A673 (cell line): ENCODE measurements around the gene ITPKB. TPM values are rescaled to one million over a fixed set of nuclear protein-coding genes. Genes with fewer than 3 reads are reported as not detected.

Experiments
- BruUV-seq: library from RNA; stranded (reverse); fragments of 400-500 nt; replicated peaks from 2 replicates; lab custom pipeline; 2021; lab: Mats Ljungman, UMichigan
- CTCF ChIA-PET: fragments of 300-600 bp; sonication (Branson Sonifier 250); formaldehyde crosslinking; loops from one replicate; lab custom pipeline; 2022; ENCODE audit warnings: antibody characterized with exemption; lab: Charles Lee
- POLR2A ChIA-PET: fragments of 300-600 bp; sonication (Branson Sonifier 250); formaldehyde crosslinking; loops from one replicate; lab custom pipeline; 2022; ENCODE audit warnings: antibody characterized with exemption; ENCODE audit not compliant: low non-redundant PET; lab: Charles Lee
- DNase-seq: peaks from one replicate; pipeline ENCODE4 v3.0.0-alpha.2; 2015; ENCODE audit warnings: low spot score
- H3K27ac ChIP-seq: fragments of 200-600 bp; sonication (generic); 2 replicates; pipeline ENCODE4 v1.5.1; 2016; ENCODE audit warnings: mixed run types, low read depth, mild to moderate bottlenecking, mixed read lengths, antibody characterized with exemption, low read length; ENCODE audit not compliant: poor library complexity, severe bottlenecking
- H3K27me3 ChIP-seq: fragments of 200-600 bp; sonication (generic); replicated peaks from 2 replicates; pipeline ENCODE4 v1.6.1; 2017; ENCODE audit warnings: mixed run types, low read depth, mild to moderate bottlenecking, mixed read lengths, antibody characterized with exemption, low read length; ENCODE audit not compliant: insufficient read depth, poor library complexity
- H3K36me3 ChIP-seq: fragments of 200-600 bp; sonication (generic); 2 replicates; pipeline ENCODE4 v1.6.1; 2016; ENCODE audit warnings: mixed run types, mild to moderate bottlenecking, mixed read lengths, antibody characterized with exemption, low read length; ENCODE audit not compliant: insufficient read depth, poor library complexity, severe bottlenecking
- H3K4me1 ChIP-seq: fragments of 200-600 bp; sonication (generic); 2 replicates; pipeline ENCODE4 v1.6.1; 2017; ENCODE audit warnings: mixed run types, mild to moderate bottlenecking, mixed read lengths, antibody characterized with exemption, low read length; ENCODE audit not compliant: insufficient read depth, poor library complexity, severe bottlenecking
- H3K4me3 ChIP-seq: fragments of 200-600 bp; sonication (generic); 2 replicates; pipeline ENCODE4 v1.5.1; 2016; ENCODE audit warnings: low read depth, mixed run types, mild to moderate bottlenecking, mixed read lengths, low read length; ENCODE audit not compliant: poor library complexity, severe bottlenecking
- H3K9me3 ChIP-seq: fragments of 200-600 bp; sonication (generic); 2 replicates; pipeline ENCODE4 v1.6.1; 2016; ENCODE audit warnings: mixed run types, low read depth, mild to moderate bottlenecking, mixed read lengths, antibody characterized with exemption, low read length; ENCODE audit not compliant: poor library complexity, severe bottlenecking
- CTCF ChIP-seq: fragments of 300-800, 200-600 bp; sonication (generic); conservative IDR thresholded peaks from 2 replicates; pipeline ENCODE4 v1.5.1; 2017; ENCODE audit warnings: low read depth, mild to moderate bottlenecking, antibody characterized with exemption, low read length, moderate library complexity, mixed read lengths
- EZH2 ChIP-seq: fragments of 200-600 bp; sonication (generic); IDR thresholded peaks from 2 replicates; pipeline ENCODE4 v1.6.1; 2017; ENCODE audit warnings: borderline replicate concordance, low read depth, mild to moderate bottlenecking, mixed read lengths, antibody characterized with exemption, low read length; ENCODE audit not compliant: poor library complexity, severe bottlenecking
- intact Hi-C: fragments of 100-400 bp; cut with micrococcal nuclease; formaldehyde crosslinking; loops from one replicate; pipeline ENCODE4 v1.10.0; 2022; ENCODE audit not compliant: unreplicated experiment
- total RNA-seq: library from RNA; stranded (reverse); gene quantifications from 2 replicates; pipeline ENCODE4 v1.2.3, GENCODE V29; 2021

The ITPKB gene
- total RNA-seq, 1 experiment from 2014 or later = 14.1 TPM

GRCh38 chr1:226678251-226678650, 60.8 kb downstream of the ITPKB start:
- no peaks in the 10 kb centered on the region for H3K27me3 ChIP-seq
- no peaks in the 10 kb centered on the region for H3K9me3 ChIP-seq
- H3K36me3 ChIP-seq = no peaks in the 10 kb centered on the region
- H3K27ac ChIP-seq = no peak overlapping the region
- peaks cover 26% of the 10 kb centered on the region for H3K4me1 ChIP-seq
- ChIA-PET POLR2A (no interaction called here), CTCF (interaction anchor here (0.6 kb wide), 1 partner anchor 23 kb away, joined by 4 read pairs; no protein-coding TSS in a partner anchor)
- TF ChIP-seq CTCF (no peak), EZH2 (no peak)
- BruUV-seq = no TSS peak
- DNase-seq = no peak
- intact Hi-C loops = no loop called here
- no peak overlapping the region for H3K4me3 ChIP-seq

DNA sequence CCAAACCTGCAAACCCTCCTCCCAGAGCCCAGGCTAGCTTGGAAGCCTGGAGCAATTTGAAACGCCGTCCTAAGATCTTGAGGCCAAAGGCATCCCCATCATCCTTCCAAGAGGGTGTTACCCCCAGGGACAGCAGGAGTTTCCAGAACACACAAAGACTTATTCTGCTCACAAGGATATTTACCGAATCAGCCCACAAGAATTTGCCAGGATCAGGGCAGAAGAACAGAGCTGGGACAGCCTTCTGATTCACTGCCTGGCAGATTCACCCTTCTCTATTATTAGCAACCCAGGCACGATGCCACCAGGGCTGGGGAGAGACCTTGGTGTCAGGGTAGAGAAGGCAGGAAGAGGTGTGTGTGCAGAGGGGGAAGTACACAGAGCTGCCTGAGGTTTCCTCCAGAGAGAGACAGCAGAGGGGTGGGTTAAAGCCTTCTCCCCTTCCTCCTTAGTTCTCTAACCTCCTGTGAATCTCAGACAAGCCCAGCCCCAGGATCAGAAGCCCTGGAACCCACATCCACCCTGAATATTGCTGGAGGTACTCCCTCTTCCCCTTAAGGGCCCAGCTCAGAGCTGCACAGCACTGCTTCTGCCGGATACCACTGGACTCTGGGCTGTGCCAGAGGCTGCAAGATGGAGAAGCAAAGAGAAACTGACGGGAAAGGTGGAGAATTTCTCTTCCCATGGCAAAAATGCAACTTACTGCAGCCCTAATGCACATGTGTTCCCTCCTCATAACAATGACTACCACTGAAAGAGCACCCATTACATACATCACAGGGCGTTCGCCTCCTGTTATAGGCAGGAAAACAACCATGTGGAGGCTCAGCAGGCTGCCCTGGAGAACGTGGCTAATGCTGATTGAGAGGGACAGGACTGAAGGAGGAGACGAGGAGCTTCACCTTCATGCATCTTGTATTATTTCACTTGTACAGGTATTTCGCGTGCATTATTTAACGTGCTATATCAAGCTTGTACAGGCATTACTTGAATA, 61.8 kb downstream of the ITPKB start:
- CTCF ChIA-PET = no interaction called here
- Histone ChIP-seq H3K36me3 (no peaks in the 10 kb centered on the region), H3K4me1 (peaks cover 26% of the 10 kb centered on the region), H3K27ac (no peak overlapping the region), H3K9me3 (no peaks in the 10 kb centered on the region), H3K4me3 (no peak overlapping the region), H3K27me3 (no peaks in the 10 kb centered on the region)
- DNase-seq = no peak
- TF ChIP-seq CTCF = no peak
- TF ChIP-seq EZH2 = no peak
- POLR2A ChIA-PET = no interaction called here
- no TSS peak for BruUV-seq
- intact Hi-C loops = no loop called here

GRCh38 chr1:226676381-226676780, 62.7 kb downstream of the ITPKB start:
- H3K9me3 ChIP-seq = no peaks in the 10 kb centered on the region
- H3K4me1 ChIP-seq = peaks cover 26% of the 10 kb centered on the region
- no TSS peak for BruUV-seq
- H3K27me3 ChIP-seq = no peaks in the 10 kb centered on the region
- no peak overlapping the region for H3K27ac ChIP-seq
- intact Hi-C loops = no loop called here
- TF ChIP-seq CTCF = no peak
- no peak overlapping the region for H3K4me3 ChIP-seq
- H3K36me3 ChIP-seq = no peaks in the 10 kb centered on the region
- DNase-seq = no peak
- ChIA-PET CTCF (no interaction called here), POLR2A (no interaction called here)
